Activated naive CD8-positive, alpha-beta T cell treated with anti-CD3 and anti-CD28 coated beads, Interleukin-2, amount 10 ng/mL, durations not matched to agents 7 days and 5 days (primary cell): ENCODE results near the gene C2CD3. TPM values are rescaled to one million over a fixed set of nuclear protein-coding genes. Genes with fewer than 3 reads are reported as not detected.
"Not testable (repeated sequence)": the region's sequence is repeated elsewhere in the genome, so short reads cannot be mapped to it uniquely, and the experiment has no call there.

Source experiments
- ATAC-seq: fragments of 150-1000 bp; cut with Tn5 transposase; one replicate; pipeline ENCODE4 v1.10.0; 2021; ENCODE audit warnings: low read depth, moderate library complexity
- POLR2A ChIA-PET: fragments of 350-600 bp; sonication (Branson Sonifier 250); formaldehyde crosslinking; loops from one replicate; lab custom pipeline; 2021; ENCODE audit warnings: antibody characterized with exemption; lab: Charles Lee
- DNase-seq: peaks from one replicate; pipeline ENCODE4 v3.0.0; 2021
- H3K27ac Mint-ChIP-seq: one replicate; pipeline ENCODE4 v1.8.0; 2022; ENCODE audit warnings: mild to moderate bottlenecking, mixed read lengths
- H3K27me3 Mint-ChIP-seq: one replicate; pipeline ENCODE4 v1.8.0; 2022; ENCODE audit warnings: mild to moderate bottlenecking, moderate library complexity, mixed read lengths
- H3K36me3 Mint-ChIP-seq: one replicate; pipeline ENCODE4 v1.8.0; 2021; ENCODE audit warnings: mild to moderate bottlenecking, mixed read lengths
- H3K4me1 Mint-ChIP-seq: one replicate; pipeline ENCODE4 v1.8.0; 2021; ENCODE audit warnings: mixed read lengths
- H3K4me3 Mint-ChIP-seq: one replicate; pipeline ENCODE4 v1.8.0; 2022; ENCODE audit warnings: mild to moderate bottlenecking, moderate library complexity, mixed read lengths
- H3K9me3 Mint-ChIP-seq: one replicate; pipeline ENCODE4 v1.8.0; 2021; ENCODE audit warnings: mixed read lengths
- total RNA-seq, 2 experiments: library from RNA; stranded (reverse); gene quantifications; one replicate each; pipeline ENCODE4 v1.2.3, GENCODE V29; 2021

The C2CD3 gene
- total RNA-seq, 2 experiments from 2014 or later, result 36.2 to 37.6 TPM

GRCh38 chr11:73995247-73995646, 175.6 kb downstream of the C2CD3 start:
- H3K27ac Mint-ChIP-seq, result peak overlapping the region; percentile 95
- no peaks in the 10 kb centered on the region for H3K9me3 Mint-ChIP-seq
- peaks cover 37% of the 10 kb centered on the region for H3K4me1 Mint-ChIP-seq
- no peaks in the 10 kb centered on the region for H3K27me3 Mint-ChIP-seq
- POLR2A ChIA-PET, result interaction anchor here (1.0 to 6.4 kb wide), 12 partner anchors 9 to 207 kb away, joined by 3 to 237 read pairs (median 8); partner anchors contain the start of genes C2CD3, PPME1, UCP2 and UCP3
- peak; percentile 82 for ATAC-seq
- H3K4me3 Mint-ChIP-seq, result peak overlapping the region; percentile 86
- DNase-seq, result peak; percentile 1
- H3K36me3 Mint-ChIP-seq, result no peaks in the 10 kb centered on the region

DNA sequence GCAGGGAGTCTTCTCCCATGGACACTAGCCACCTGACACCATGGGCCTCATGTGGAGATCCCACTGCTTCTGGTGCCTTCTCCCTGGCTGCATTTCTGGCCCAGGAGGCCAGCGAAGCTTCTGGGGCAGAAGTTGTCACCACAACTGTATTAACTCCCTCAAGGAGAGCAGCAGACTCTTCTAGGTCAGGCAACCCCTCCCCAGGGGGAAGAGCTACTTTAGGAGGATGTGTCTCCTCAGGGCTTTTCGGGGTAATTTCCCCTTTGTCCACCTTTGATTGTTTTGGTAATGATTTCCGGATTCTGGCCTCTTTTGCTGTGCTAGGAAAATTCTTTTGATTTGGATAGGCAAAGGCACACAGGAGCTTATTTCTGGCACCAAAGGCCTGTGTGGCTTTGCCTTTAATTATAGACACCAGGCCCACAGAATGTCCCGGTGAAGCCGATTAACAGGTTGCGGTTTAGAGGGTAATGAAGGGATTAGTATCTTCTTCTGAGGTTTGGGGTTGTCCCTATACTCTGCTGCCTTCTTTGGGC, 179.3 kb downstream of the C2CD3 start:
- no peak overlapping the region for H3K27ac Mint-ChIP-seq
- no peaks in the 10 kb centered on the region for H3K9me3 Mint-ChIP-seq
- ATAC-seq, result no peak
- POLR2A ChIA-PET, result interaction anchor here (1.5 to 2.7 kb wide), 2 partner anchors 9 to 13 kb away, joined by 10 read pairs; partner anchors contain the start of gene UCP2
- H3K4me1 Mint-ChIP-seq, result peaks cover 18% of the 10 kb centered on the region
- DNase-seq, result peak; percentile 20
- H3K36me3 Mint-ChIP-seq, result no peaks in the 10 kb centered on the region
- no peaks in the 10 kb centered on the region for H3K27me3 Mint-ChIP-seq
- H3K4me3 Mint-ChIP-seq, result no peak overlapping the region

- Mint-ChIP-seq H3K9me3 (no peaks in the 10 kb centered on the region), H3K4me3 (no peak overlapping the region), H3K4me1 (peaks cover 12% of the 10 kb centered on the region), H3K36me3 (no peaks in the 10 kb centered on the region), H3K27me3 (no peaks in the 10 kb centered on the region), H3K27ac (no peak overlapping the region)
- no peak for ATAC-seq
- POLR2A ChIA-PET, result interaction anchor here (1.1 to 1.5 kb wide), 2 partner anchors 8 to 11 kb away, joined by 4 to 10 read pairs; partner anchors contain the start of gene UCP2
- DNase-seq, result no peak
These were observed 180.1 kb downstream of the C2CD3 start for GRCh38 chr11:73990730-73991129.

- ATAC-seq (no peak), DNase-seq (no peak)
- Mint-ChIP-seq H3K4me3 (no peak overlapping the region), H3K27ac (no peak overlapping the region), H3K27me3 (no peaks in the 10 kb centered on the region), H3K9me3 (no peaks in the 10 kb centered on the region), H3K36me3 (no peaks in the 10 kb centered on the region), H3K4me1 (peaks cover 4% of the 10 kb centered on the region)
- POLR2A ChIA-PET, result no interaction called here
These were observed 181.6 kb downstream of the C2CD3 start for GRCh38 chr11:73989156-73989555.

DNA sequence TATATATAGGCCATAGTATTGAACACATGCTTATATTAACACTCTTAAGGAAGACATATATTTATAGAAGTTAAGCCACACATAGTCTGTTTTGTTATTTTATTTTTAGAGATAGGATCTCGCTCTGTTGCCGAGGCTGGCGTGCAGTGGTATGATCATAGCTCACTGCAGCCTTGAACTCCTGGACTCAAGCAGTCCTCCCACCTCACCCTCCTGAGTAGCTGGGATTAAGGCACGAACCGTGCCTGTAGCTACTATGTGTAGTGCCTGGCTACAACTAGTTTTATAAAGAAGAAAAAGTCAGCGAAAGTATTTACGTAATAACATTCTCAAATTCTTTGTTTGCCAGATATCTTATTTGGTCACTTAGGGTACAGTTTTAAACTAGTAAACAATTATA, 182.6 kb downstream of the C2CD3 start:
- POLR2A ChIA-PET, result interaction anchor here (1.0 kb wide), 1 partner anchor 18 kb away, joined by 3 read pairs; no protein-coding TSS in a partner anchor
- H3K27me3 Mint-ChIP-seq, result no peaks in the 10 kb centered on the region
- H3K4me3 Mint-ChIP-seq, result no peak overlapping the region
- DNase-seq (no peak), ATAC-seq (no peak)
- H3K36me3 Mint-ChIP-seq, result no peaks in the 10 kb centered on the region
- no peaks in the 10 kb centered on the region for H3K9me3 Mint-ChIP-seq
- H3K4me1 Mint-ChIP-seq, result peaks cover 10% of the 10 kb centered on the region
- H3K27ac Mint-ChIP-seq, result no peak overlapping the region

- H3K36me3 Mint-ChIP-seq, result peaks cover 14% of the 10 kb centered on the region
- not testable (repeated sequence) for DNase-seq, H3K4me3 Mint-ChIP-seq, H3K27me3 Mint-ChIP-seq, H3K9me3 Mint-ChIP-seq, H3K27ac Mint-ChIP-seq, ATAC-seq
- POLR2A ChIA-PET, result interaction anchor here (1.4 to 7.8 kb wide), 3 partner anchors 9 to 19 kb away, joined by 4 to 196 read pairs (median 11); no protein-coding TSS in a partner anchor
- H3K4me1 Mint-ChIP-seq, result peaks cover 16% of the 10 kb centered on the region
These were observed 185.1 kb downstream of the C2CD3 start for GRCh38 chr11:73985661-73986060.

DNA sequence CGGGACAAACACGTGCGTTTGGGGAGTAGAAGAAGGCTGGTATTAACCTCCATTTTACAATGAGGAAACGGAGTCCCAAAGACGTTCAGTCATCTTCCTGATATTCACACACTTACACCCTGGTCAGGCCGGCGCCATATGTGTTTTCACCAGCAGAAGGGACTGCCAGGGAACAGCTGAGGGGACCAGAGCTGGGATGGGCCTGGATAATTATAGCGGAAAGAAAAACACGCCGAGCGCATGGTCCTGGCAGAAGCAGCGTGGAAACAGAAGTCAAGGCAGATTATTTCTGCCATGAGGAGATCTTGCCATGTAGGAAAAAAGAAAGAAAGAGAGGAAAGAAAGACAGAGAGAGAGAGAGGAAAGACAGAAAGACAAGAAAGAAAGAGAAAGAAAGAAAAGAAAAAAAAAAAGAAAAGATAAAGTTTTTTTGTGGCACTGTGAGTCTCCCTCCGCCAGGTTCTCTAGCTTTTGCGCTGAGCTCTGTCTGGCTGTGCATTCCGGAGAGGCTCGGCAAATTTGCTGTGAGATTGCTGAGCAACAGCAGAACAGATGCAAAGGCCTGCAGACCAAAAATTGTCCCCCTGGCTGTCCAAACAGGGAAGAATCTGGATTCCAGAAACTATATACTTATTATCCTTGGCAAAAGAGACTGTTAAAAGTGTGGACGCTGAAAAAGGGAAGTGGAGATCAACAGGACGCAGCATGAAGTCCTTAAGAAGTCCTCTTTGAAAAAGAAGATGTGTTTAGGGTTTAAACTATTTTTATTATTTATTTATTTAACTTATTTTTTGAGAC, 186.9 kb downstream of the C2CD3 start:
- Mint-ChIP-seq H3K4me3 (peak overlapping the region; percentile 99), H3K27me3 (no peaks in the 10 kb centered on the region), H3K4me1 (peaks cover 26% of the 10 kb centered on the region), H3K36me3 (peaks cover 24% of the 10 kb centered on the region), H3K27ac (peak overlapping the region; percentile 99), H3K9me3 (no peaks in the 10 kb centered on the region)
- no peak for ATAC-seq
- POLR2A ChIA-PET, result interaction anchor here (1.0 to 7.8 kb wide), 7 partner anchors 12 to 187 kb away, joined by 3 to 237 read pairs (median 38); partner anchors contain the start of genes C2CD3, PPME1 and UCP3
- DNase-seq, result no peak

GRCh38 chr11:73982990-73983740, 187.6 kb downstream of the C2CD3 start:
- H3K4me1 Mint-ChIP-seq, result peaks cover 29% of the 10 kb centered on the region

GRCh38 chr11:73982595-73982989, 188.2 kb downstream of the C2CD3 start, which contains the start of gene UCP2:
Gene UCP2, minus strand, starts transcription at chr11:73982843. Its CDS starts 4,465 bp downstream, at chr11:73978378.
- peak; percentile 60 for ATAC-seq

More at GRCh38 chr11:73982990-73983740, 187.6 kb downstream of the C2CD3 start:
- ATAC-seq, result peak; percentile 81
- Mint-ChIP-seq H3K27ac (peak overlapping the region; percentile 99), H3K4me3 (peak overlapping the region; percentile 99), H3K27me3 (no peaks in the 10 kb centered on the region), H3K36me3 (peaks cover 30% of the 10 kb centered on the region), H3K9me3 (no peaks in the 10 kb centered on the region)
- POLR2A ChIA-PET, result interaction anchor here (0.7 to 7.8 kb wide), 21 partner anchors 8 to 188 kb away, joined by 3 to 237 read pairs (median 7); partner anchors contain the start of genes C2CD3, PPME1 and UCP3
- DNase-seq, result peak; percentile 91

GRCh38 chr11:73981051-73981805, 189.6 kb downstream of the C2CD3 start:
- POLR2A ChIA-PET, result interaction anchor here (0.6 to 7.8 kb wide), 15 partner anchors 10 to 512 kb away, joined by 3 to 237 read pairs (median 11); partner anchors contain the start of genes C2CD3, LIPT2, PPME1 and UCP3
- Mint-ChIP-seq H3K27ac (peak overlapping the region; percentile 99), H3K9me3 (no peaks in the 10 kb centered on the region), H3K4me3 (peak overlapping the region; percentile 99), H3K4me1 (peaks cover 38% of the 10 kb centered on the region), H3K36me3 (peaks cover 45% of the 10 kb centered on the region), H3K27me3 (no peaks in the 10 kb centered on the region)
- no peak for ATAC-seq
- no peak for DNase-seq

More at GRCh38 chr11:73982595-73982989, 188.2 kb downstream of the C2CD3 start, which contains the start of gene UCP2:
- Mint-ChIP-seq H3K4me3 (peak within 1 kb of the TSS; percentile 99), H3K9me3 (no peaks in the 10 kb centered on the region), H3K36me3 (peaks cover 35% of the 10 kb centered on the region), H3K4me1 (peaks cover 32% of the 10 kb centered on the region), H3K27ac (peak within 1 kb of the TSS; percentile 99), H3K27me3 (no peaks in the 10 kb centered on the region)
- POLR2A ChIA-PET, result interaction anchor here (0.7 to 7.8 kb wide), 22 partner anchors 9 to 188 kb away, joined by 3 to 237 read pairs (median 7); partner anchors contain the start of genes C2CD3, PPME1 and UCP3
- DNase-seq, result peak; percentile 88

- peaks cover 42% of the 10 kb centered on the region for H3K4me1 Mint-ChIP-seq
- no peaks in the 10 kb centered on the region for H3K9me3 Mint-ChIP-seq
- H3K27me3 Mint-ChIP-seq, result no peaks in the 10 kb centered on the region
- DNase-seq (peak; percentile 72), ATAC-seq (peak; percentile 60)
- peak overlapping the region; percentile 99 for H3K4me3 Mint-ChIP-seq
- peak overlapping the region; percentile 99 for H3K27ac Mint-ChIP-seq
- POLR2A ChIA-PET, result interaction anchor here (0.7 to 7.8 kb wide), 20 partner anchors 9 to 513 kb away, joined by 3 to 237 read pairs (median 4); partner anchors contain the start of genes C2CD3, LIPT2, PPME1 and UCP3
- H3K36me3 Mint-ChIP-seq, result peaks cover 53% of the 10 kb centered on the region
These were observed 190.5 kb downstream of the C2CD3 start for GRCh38 chr11:73980001-73980961.
